GM12878 (cell line): ENCODE measurements around the gene ARHGEF11. TPM values are rescaled to one million over a fixed set of nuclear protein-coding genes. Genes with fewer than 3 reads are reported as not detected.

Experiments used
- ATAC-seq: fragments of 200-7000 bp; cut with Tn5 transposase; 3 replicates; pipeline ENCODE4 v1.9.1; 2020; ENCODE audit warnings: mild to moderate bottlenecking, moderate library complexity
- BruUV-seq: library from RNA; stranded (reverse); fragments of 400-500 nt; replicated peaks from 2 replicates; lab custom pipeline; 2021; lab: Mats Ljungman, UMichigan
- CTCF ChIA-PET: fragments of 300-600 bp; sonication (Branson Sonifier 250); formaldehyde crosslinking; extraction: SDS; loops from one replicate; lab custom pipeline; 2021; ENCODE audit warnings: inconsistent platforms; lab: Yijun Ruan, JAX
- POLR2A ChIA-PET: fragments of 350-600 bp; formaldehyde crosslinking; extraction: SDS; loops from one replicate; lab custom pipeline; 2021; ENCODE audit warnings: inconsistent platforms; lab: Charles Lee
- RAD21 ChIA-PET: fragments of 300-600 bp; sonication (Branson Sonifier 250); formaldehyde crosslinking; loops from one replicate; lab custom pipeline; 2023; ENCODE audit warnings: antibody characterized with exemption; ENCODE audit not compliant: unreplicated experiment; lab: Charles Lee
- SMC1A ChIA-PET: fragments of 300-600 bp; sonication (Branson Sonifier 250); formaldehyde crosslinking; loops from one replicate; lab custom pipeline; 2023; ENCODE audit not compliant: unreplicated experiment, uncharacterized antibody; lab: Charles Lee
- DNase-seq: peaks from one replicate; pipeline ENCODE4 v3.0.0-alpha.2; 2011; ENCODE audit warnings: low read depth, low spot score
- FAIRE-seq: peaks from 3 replicates; lab custom pipeline; 2011; peaks lifted over from hg19 to GRCh38; lab: Jason Lieb, UNC
- H2AFZ ChIP-seq: 2 replicates; pipeline ENCODE4 v1.6.0; 2011; ENCODE audit warnings: low read depth, low read length, control low read depth; ENCODE audit not compliant: control insufficient read depth
- H3K27ac ChIP-seq: 2 replicates; pipeline ENCODE4 v1.5.1; 2011; ENCODE audit warnings: control low read depth; ENCODE audit not compliant: control insufficient read depth, insufficient read depth
- H3K27me3 ChIP-seq, 2 experiments: replicated peaks in 1 of 2; 2 replicates each; pipeline versions ENCODE4 v1.6.0 to v1.6.1; 2011; ENCODE audit warnings: low read length in 1 of 2; ENCODE audit not compliant: control insufficient read depth in 2 of 2, insufficient read depth in 2 of 2
- H3K36me3 ChIP-seq, 2 experiments: 2 replicates each; pipeline ENCODE4 v1.5.1; 2011; ENCODE audit warnings: low read length in 1 of 2; ENCODE audit not compliant: control insufficient read depth in 2 of 2, insufficient read depth in 2 of 2
- H3K4me1 ChIP-seq: 2 replicates; pipeline ENCODE4 v1.6.1; 2011; ENCODE audit warnings: mild to moderate bottlenecking, low read length, moderate library complexity, mixed read lengths; ENCODE audit not compliant: control insufficient read depth, insufficient read depth
- H3K4me2 ChIP-seq: 2 replicates; pipeline ENCODE4 v1.6.0; 2011; ENCODE audit warnings: control low read depth; ENCODE audit not compliant: control insufficient read depth, insufficient read depth
- H3K4me3 ChIP-seq: fragments of 200-600 bp; sonication (generic); 2 replicates; pipeline ENCODE4 v1.5.1; 2016
- H3K79me2 ChIP-seq: 2 replicates; pipeline ENCODE4 v1.6.0; 2011; ENCODE audit warnings: low read length; ENCODE audit not compliant: control insufficient read depth, insufficient read depth
- H3K9ac ChIP-seq: 2 replicates; pipeline ENCODE4 v1.8.0; 2011; ENCODE audit warnings: low read length, control low read depth, mixed read lengths; ENCODE audit not compliant: control insufficient read depth, insufficient read depth
- H3K9me3 ChIP-seq: replicated peaks from 3 replicates; pipeline ENCODE4 v1.5.1; 2011; ENCODE audit warnings: mild to moderate bottlenecking, low read length; ENCODE audit not compliant: control insufficient read depth, insufficient read depth
- H4K20me1 ChIP-seq: 2 replicates; pipeline ENCODE4 v1.6.0; 2011; ENCODE audit not compliant: control insufficient read depth, insufficient read depth
- CBX3 ChIP-seq: fragments of 200-600 bp; sonication (generic); IDR thresholded peaks from 2 replicates; pipeline ENCODE4 v1.6.1; 2016; ENCODE audit warnings: low read depth, borderline replicate concordance
- ELK1 ChIP-seq: IDR thresholded peaks from 2 replicates; pipeline ENCODE4 v1.6.1; 2012; ENCODE audit warnings: low read depth, low read length, improper control_type of control experiment
- HCFC1 ChIP-seq: fragments of 150-350 bp; IDR thresholded peaks from 2 replicates; pipeline ENCODE4 v1.6.1; 2014; ENCODE audit warnings: low read length
- JUND ChIP-seq: IDR thresholded peaks from 2 replicates; pipeline ENCODE4 v1.6.1; 2012; ENCODE audit warnings: low read depth, mild to moderate bottlenecking, low read length, improper control_type of control experiment, moderate library complexity
- LARP7 ChIP-seq: fragments of 450-650 bp; IDR thresholded peaks from 2 replicates; pipeline ENCODE4 v1.6.1; 2017; ENCODE audit warnings: mild to moderate bottlenecking
- NFYA ChIP-seq: IDR thresholded peaks from 2 replicates; pipeline ENCODE4 v1.6.1; 2011; ENCODE audit warnings: low read depth, mild to moderate bottlenecking, low read length, improper control_type of control experiment, borderline replicate concordance
- POU2F2 ChIP-seq: IDR thresholded peaks from 3 replicates; pipeline ENCODE4 v1.6.1; 2011; ENCODE audit warnings: low read depth, mild to moderate bottlenecking, low read length, borderline replicate concordance
- RCOR1 ChIP-seq: conservative IDR thresholded peaks from 2 replicates; pipeline ENCODE4 v1.6.1; 2012; ENCODE audit warnings: low read depth, low read length, improper control_type of control experiment
- SMC3 ChIP-seq: IDR thresholded peaks from 2 replicates; pipeline ENCODE4 v1.6.1; 2011; ENCODE audit warnings: low read length, improper control_type of control experiment, borderline replicate concordance
- SRF ChIP-seq, 2 experiments: IDR thresholded peaks; 2 replicates each; pipeline ENCODE4 v1.6.1; 2011; ENCODE audit warnings: low read depth in 2 of 2, low read length in 2 of 2, mild to moderate bottlenecking in 1 of 2, moderate library complexity in 1 of 2
- STAT3 ChIP-seq: IDR thresholded peaks from 2 replicates; pipeline ENCODE4 v1.6.1; 2011; ENCODE audit warnings: low read depth, low read length, improper control_type of control experiment
- SUPT20H ChIP-seq: IDR thresholded peaks from 2 replicates; pipeline ENCODE4 v1.6.1; 2011; ENCODE audit warnings: low read depth, mild to moderate bottlenecking, low read length, moderate library complexity, borderline replicate concordance; ENCODE audit not compliant: control insufficient read depth
- TARDBP ChIP-seq: IDR thresholded peaks from 2 replicates; pipeline ENCODE4 v1.6.1; 2016; ENCODE audit warnings: borderline replicate concordance
- TBL1XR1 ChIP-seq: IDR thresholded peaks from 2 replicates; pipeline ENCODE4 v1.6.1; 2012; ENCODE audit warnings: low read depth, low read length, improper control_type of control experiment
- ZBED1 ChIP-seq: IDR thresholded peaks from 2 replicates; pipeline ENCODE4 v1.6.1; 2016; ENCODE audit warnings: borderline replicate concordance
- ZNF622 ChIP-seq: fragments of 450-650 bp; IDR thresholded peaks from 2 replicates; pipeline ENCODE4 v1.6.1; 2017; ENCODE audit warnings: mild to moderate bottlenecking, inconsistent platforms
- WGBS: methylation state at CpG from one replicate; pipeline ENCODE4 v1.1.6; 2016; ENCODE audit warnings: low lambda C conversion rate; ENCODE audit not compliant: insufficient replicate concordance, insufficient coverage; ENCODE audit errors: missing lambda C conversion rate; 5-methylcytosine and 5-hydroxymethylcytosine counted together
- in situ Hi-C: fragments of 300-500 bp; cut with MboI; formaldehyde crosslinking; loops from 9 replicates; pipeline ENCODE4 v1.14.3; 2018; ENCODE audit warnings: mixed read lengths
- intact Hi-C: fragments of 100-400 bp; cut with micrococcal nuclease; formaldehyde crosslinking; loops from one replicate; pipeline ENCODE4 v1.14.2; 2022; ENCODE audit not compliant: unreplicated experiment
- polyA plus RNA-seq, 11 experiments: library from polyadenylated mRNA; depleted of rRNA in 4 of 11; unstranded in 6 of 11; stranded (reverse) in 5 of 11; fragments of >200 nt; fragmentation: Nextera tagmentation in 4 of 11; fragmentation: Illumina TruSeq in 1 of 11; extraction: Ambion mirVana in 4 of 11; extraction: Trizol in 1 of 11; gene quantifications; 1 replicate in 1 of 11; 2 replicates in 10 of 11; pipeline versions ENCODE4 v1.2.1 to v1.2.3, GENCODE V29; 2011 to 2016; ENCODE audit warnings: inconsistent platforms in 2 of 11, missing spikeins in 2 of 11, low read depth in 1 of 11
- total RNA-seq, 4 experiments: library from RNA; depleted of rRNA in 3 of 4; stranded (reverse); fragments of >200 nt in 3 of 4; fragmentation: Illumina TruSeq in 1 of 4; extraction: Trizol in 1 of 4; gene quantifications; 2 replicates each; pipeline versions ENCODE4 v1.2.1 to v1.2.3, GENCODE V29; 2013 to 2021

The ARHGEF11 gene
- total and polyA plus RNA-seq, 10 of the 15 experiments (the other 5 are each of a cell fraction or from before 2014, with no cell fraction given), result 0.05 to 12.7 (median 1.8) TPM

- in situ Hi-C loops, result no loop called here
- POLR2A ChIA-PET, result no interaction called here
Measured at GRCh38 chr1:156959414-156959813, 86.1 kb downstream of the ARHGEF11 start.

DNA sequence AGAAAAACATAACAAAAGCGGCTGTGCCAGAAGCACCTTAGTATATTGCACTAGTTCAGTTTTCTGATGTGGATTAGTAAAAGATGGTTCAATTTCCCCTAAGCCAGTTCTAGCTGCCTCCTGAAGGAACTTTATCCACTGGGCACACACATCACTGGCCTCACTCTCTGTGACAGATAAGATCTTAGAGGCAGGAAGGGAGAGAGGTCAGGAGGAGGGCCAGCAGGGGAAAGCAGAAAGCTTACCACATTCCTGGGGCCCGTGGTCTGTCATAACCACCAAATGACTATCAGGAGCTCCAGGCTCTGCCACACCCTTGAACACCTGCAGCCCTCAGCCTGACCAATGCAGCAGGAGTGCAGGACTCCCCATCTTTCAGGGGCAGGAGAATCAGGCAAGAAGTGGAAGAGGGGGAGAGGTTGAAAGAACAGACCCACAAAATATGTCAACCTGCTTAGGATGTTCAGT, 87.3 kb downstream of the ARHGEF11 start:
- intact Hi-C loops, result loop anchor here (5.0 kb wide), 1 partner anchor 46 kb away; no protein-coding TSS in a partner anchor
- no peak overlapping the region for H3K4me3 ChIP-seq
- H4K20me1 ChIP-seq, result no peaks in the 10 kb centered on the region
- no peak for DNase-seq
- FAIRE-seq, result no peak
- TF ChIP-seq JUND (no peak), SUPT20H (no peak), NFYA (no peak), STAT3 (no peak), CBX3 (no peak), RCOR1 (no peak), ZBED1 (no peak), POU2F2 (no peak), ELK1 (no peak), SMC3 (no peak), LARP7 (no peak), ZNF622 (no peak), TARDBP (no peak), HCFC1 (no peak)
- H3K27ac ChIP-seq, result no peak overlapping the region
- no peak overlapping the region for H2AFZ ChIP-seq
- RAD21 ChIA-PET, result interaction anchor here (0.5 kb wide), 1 partner anchor 733 kb away, joined by 4 read pairs; no protein-coding TSS in a partner anchor
- POLR2A ChIA-PET, result no interaction called here
- no peaks in the 10 kb centered on the region; a peak in 1 of 4 replicates for H3K27me3 ChIP-seq
- CTCF ChIA-PET, result interaction anchor here (2.2 kb wide), 1 partner anchor 116 kb away, joined by 13 read pairs; no protein-coding TSS in a partner anchor
- SMC1A ChIA-PET, result interaction anchor here (1.3 kb wide), 1 partner anchor 22 kb away, joined by 3 read pairs; no protein-coding TSS in a partner anchor
- WGBS, result 46% methylated on average over 2 of the region's 2 CpGs
- in situ Hi-C loops, result no loop called here
- ATAC-seq, result no peak
- no peak overlapping the region for H3K9ac ChIP-seq
- no TSS peak for BruUV-seq
- no peaks in the 10 kb centered on the region for H3K9me3 ChIP-seq
- H3K4me2 ChIP-seq, result no peak overlapping the region
- peaks cover 3 to 9% of the 10 kb centered on the region in 2 experiments; a peak in 3 of 4 replicates for H3K36me3 ChIP-seq
- H3K79me2 ChIP-seq, result no peaks in the 10 kb centered on the region
- H3K4me1 ChIP-seq, result peaks cover 3% of the 10 kb centered on the region

More at GRCh38 chr1:156959414-156959813, 86.1 kb downstream of the ARHGEF11 start:
- DNase-seq, result no peak
- Histone ChIP-seq H3K4me2 (no peak overlapping the region), H4K20me1 (no peaks in the 10 kb centered on the region), H3K4me3 (no peak overlapping the region), H3K79me2 (no peaks in the 10 kb centered on the region), H3K4me1 (peaks cover 3% of the 10 kb centered on the region), H3K27ac (no peak overlapping the region), H2AFZ (no peak overlapping the region), H3K9ac (no peak overlapping the region), H3K36me3 (peaks cover 3 to 10% of the 10 kb centered on the region in 2 experiments; a peak in 3 of 4 replicates), H3K9me3 (no peaks in the 10 kb centered on the region)
- CTCF ChIA-PET, result interaction anchor here (0.5 to 2.2 kb wide), 5 partner anchors 10 to 270 kb away, joined by 3 to 13 read pairs (median 5); no protein-coding TSS in a partner anchor
- no peak for ATAC-seq
- FAIRE-seq, result no peak
- no TSS peak for BruUV-seq
- RAD21 ChIA-PET, result interaction anchor here (1.0 to 1.3 kb wide), 2 partner anchors 80 to 131 kb away, joined by 4 read pairs; no protein-coding TSS in a partner anchor
- TF ChIP-seq SRF (IDR thresholded peaks at IDR 0.05; ENCODE audit: low read depth in 2 of 2, low read length in 2 of 2) (peak in 1 of 2 experiments; percentile 62; a peak in 1 of 4 replicates), TBL1XR1 (no peak)
- TF ChIP-seq, all 136 proteins: peak for 1
- no peaks in the 10 kb centered on the region; a peak in 1 of 4 replicates for H3K27me3 ChIP-seq
- intact Hi-C loops, result loop anchor here (5.0 kb wide), 1 partner anchor 47 kb away; no protein-coding TSS in a partner anchor
- SMC1A ChIA-PET, result interaction anchor here (0.7 to 1.5 kb wide), 5 partner anchors 14 to 131 kb away, joined by 3 to 4 read pairs (median 3); no protein-coding TSS in a partner anchor
- WGBS, result 27% methylated on average over 2 of the region's 2 CpGs
